CD4-positive, alpha-beta T cell treated with Interleukin-17A for 1 hour (primary cell): Measurements from ENCODE around the gene MGST2.
"Not testable (repeated sequence)": the region's sequence is repeated elsewhere in the genome, so short reads cannot be mapped to it uniquely, and the experiment has no call there.

Source experiments
- DNase-seq: peaks from one replicate; pipeline ENCODE4 v3.0.0-alpha.2; 2020

Gene MGST2

DNA sequence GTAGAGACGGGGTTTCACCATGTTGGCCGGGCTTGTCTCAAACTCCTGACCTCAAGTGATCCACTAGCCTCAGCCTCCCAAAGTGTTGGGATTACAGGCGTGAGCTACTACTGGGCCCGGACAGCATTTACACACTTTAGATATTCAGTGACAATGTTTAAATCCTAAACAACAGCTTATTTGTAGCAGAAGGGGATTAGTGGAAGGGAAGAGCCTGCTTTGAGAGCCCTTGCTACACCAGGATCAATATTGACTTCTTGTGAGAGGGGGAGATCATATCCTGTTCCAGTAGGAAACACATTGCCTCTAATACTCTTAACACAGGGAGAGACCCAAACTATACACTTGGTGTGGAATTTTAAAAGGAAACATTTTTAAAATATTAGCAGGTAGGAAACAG, 7.1 kb downstream of the MGST2 start:
- no peak for DNase-seq

GRCh38 chr4:139674875-139675550, 9.4 kb downstream of the MGST2 start:
- no peak for DNase-seq

DNA sequence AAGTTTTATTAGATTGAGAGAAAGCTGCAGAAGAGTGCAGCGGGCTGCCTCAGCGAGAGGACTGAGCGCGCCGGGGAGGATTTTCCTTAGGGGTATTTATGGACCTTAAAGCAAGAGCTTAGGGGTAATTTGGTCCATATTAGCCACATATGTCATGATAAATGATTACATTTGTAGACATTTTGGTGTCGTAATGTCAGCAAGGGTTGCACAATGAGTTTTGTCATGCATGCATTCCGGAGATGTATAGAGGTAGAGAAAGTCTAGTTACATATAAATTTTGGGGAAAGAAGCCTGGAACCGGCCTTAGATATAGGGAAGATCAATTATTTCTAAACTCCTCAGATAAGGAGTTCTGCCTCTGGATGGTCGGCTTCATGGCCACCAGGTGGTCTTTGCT, 10.0 kb downstream of the MGST2 start:
- no peak for DNase-seq

- DNase-seq = no peak
These were observed 10.7 kb downstream of the MGST2 start for GRCh38 chr4:139676365-139676764.

DNA sequence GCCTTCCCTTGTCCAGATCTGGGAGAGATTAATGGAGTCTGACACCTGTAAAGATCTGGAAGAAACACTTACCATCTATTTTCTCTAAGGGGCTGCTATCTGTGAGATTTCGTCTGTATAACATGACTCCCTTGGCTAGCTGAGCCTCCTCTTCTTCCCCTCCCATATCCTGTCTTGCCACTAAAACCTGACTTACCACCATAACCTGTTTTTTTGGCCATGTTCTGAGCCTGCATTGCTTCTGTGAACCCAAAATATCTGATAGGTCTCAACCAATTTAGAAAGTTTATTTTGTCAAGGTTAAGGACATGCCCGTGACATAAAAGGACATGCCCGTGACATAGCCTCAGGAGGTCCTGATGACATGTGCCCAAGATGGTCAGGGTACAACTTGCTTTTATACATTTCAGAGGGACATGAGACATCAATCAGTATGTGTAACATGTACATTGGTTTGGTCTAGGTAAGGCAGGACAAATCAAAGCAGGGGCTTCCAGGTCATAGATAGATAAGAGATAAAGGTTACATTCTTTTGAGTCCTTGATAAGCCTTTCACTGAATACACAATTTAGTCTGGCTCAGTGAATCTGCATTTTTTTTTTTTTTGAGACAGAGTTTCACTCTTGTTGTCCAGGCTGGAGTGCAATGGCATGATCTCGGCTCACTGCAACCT, 11.4 kb downstream of the MGST2 start:
- no peak for DNase-seq

DNA sequence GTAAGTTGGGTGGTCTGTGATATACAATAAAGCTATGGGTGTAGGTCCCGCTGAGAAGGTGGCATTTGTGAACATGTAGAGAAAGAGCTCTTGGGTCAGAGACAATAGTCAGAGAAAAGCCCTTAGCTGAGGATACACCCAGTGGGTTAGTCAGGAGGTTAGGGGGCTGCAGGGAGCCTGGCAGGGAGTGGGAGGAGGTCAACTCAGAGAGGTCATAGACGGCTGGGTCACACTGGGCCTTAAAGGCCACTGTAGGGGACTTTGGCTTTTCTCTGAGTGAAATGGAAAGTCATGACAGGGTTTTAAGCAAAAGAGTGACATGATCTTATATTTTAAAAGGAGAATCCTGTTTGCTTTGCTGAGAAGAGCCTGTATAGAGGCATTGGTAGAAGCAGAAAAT, 16.7 kb downstream of the MGST2 start:
- no peak for DNase-seq

GRCh38 chr4:139682741-139683151, 17.1 kb downstream of the MGST2 start:
- no peak for DNase-seq

GRCh38 chr4:139684351-139684750, 18.7 kb downstream of the MGST2 start:
- no peak for DNase-seq

- no peak for DNase-seq
These were observed 19.6 kb downstream of the MGST2 start for GRCh38 chr4:139685180-139685579.

- no peak for DNase-seq
These were observed 20.5 kb downstream of the MGST2 start for GRCh38 chr4:139686130-139686529.

GRCh38 chr4:139686988-139687387, 21.4 kb downstream of the MGST2 start:
- DNase-seq = no peak

GRCh38 chr4:139689093-139689722, 23.6 kb downstream of the MGST2 start:
- no peak for DNase-seq

DNA sequence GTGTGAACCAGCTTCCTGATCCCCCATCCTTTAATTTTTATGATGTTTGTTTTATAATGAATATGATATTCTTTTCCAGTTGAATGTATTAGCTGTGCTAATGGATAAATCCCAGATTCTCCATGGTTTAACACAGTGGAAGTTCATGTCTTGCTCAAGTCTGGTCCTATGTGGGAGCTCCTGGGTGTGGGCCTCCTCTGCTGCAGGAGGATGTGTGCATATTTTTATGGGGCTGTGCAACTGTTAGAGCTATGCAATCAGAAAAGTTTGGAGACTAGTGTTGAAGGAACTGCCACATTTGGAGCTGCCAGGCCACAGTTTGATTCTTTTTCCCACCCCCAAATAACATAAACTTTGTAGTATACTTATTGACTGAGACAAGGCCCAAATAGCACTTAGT, 24.8 kb downstream of the MGST2 start:
- no peak for DNase-seq

GRCh38 chr4:139692309-139693012, 26.8 kb downstream of the MGST2 start:
- DNase-seq = no peak

GRCh38 chr4:139694522-139695107, 29.0 kb downstream of the MGST2 start:
- DNase-seq = no peak

GRCh38 chr4:139696491-139696890, 30.9 kb downstream of the MGST2 start:
- DNase-seq = no peak

DNA sequence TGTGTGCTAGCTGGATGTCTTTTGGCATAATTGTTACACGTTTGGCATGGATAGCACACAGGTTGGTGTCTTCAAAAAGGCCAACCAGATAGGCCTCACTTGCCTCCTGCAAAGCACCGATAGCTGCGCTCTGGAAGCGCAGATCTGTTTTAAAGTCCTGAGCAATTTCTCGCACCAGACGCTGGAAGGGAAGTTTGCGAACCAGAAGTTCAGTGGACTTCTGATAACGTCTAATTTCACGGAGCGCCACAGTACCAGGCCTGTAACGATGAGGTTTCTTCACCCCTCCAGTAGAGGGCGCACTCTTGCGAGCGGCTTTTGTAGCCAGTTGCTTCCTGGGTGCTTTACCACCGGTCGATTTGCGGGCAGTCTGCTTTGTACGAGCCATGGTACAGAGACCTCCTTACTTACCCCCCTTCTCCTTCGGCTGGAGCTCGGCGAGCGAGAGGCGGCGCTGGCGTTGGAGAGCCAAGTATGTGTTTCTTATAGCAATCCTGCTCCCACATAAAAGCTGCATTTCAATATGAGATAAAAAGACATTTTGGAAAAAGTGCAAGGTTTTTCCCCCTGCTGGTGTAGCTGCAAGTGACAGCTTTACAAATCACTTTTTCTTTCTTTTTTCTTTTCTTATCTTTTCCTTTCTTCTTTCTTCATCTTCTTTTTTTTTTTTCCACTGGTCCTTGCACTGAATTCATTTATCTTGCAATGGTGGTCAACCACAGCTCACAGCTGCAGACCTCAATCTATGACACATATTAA, 32.7 kb downstream of the MGST2 start:
- not testable (repeated sequence) for DNase-seq

GRCh38 chr4:139700568-139700967, 34.9 kb downstream of the MGST2 start:
- DNase-seq = no peak

GRCh38 chr4:139704915-139705485, 39.4 kb downstream of the MGST2 start:
- DNase-seq = no peak

DNA sequence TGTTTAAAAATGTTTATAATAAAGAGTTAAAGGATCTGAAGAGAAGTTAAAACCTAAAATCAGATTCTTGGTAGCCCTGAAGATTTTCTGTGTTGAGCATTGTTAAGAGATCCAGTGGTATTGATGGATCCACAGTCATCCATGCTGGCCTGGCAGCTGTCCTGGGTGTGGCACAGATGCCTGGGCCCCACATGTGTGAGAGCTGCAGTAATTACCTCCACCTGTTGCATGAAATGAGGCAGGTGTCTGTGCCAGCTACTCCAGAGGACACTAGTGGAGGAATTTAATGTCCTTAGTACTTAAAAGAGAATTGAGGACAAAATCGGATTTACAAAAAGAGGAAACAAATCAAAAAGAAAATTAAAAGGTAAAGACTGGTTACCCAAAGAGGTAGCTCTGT, 44.0 kb downstream of the MGST2 start:
- no peak for DNase-seq

- no peak for DNase-seq
These were observed 44.5 kb downstream of the MGST2 start for GRCh38 chr4:139710073-139710472.

GRCh38 chr4:139711461-139711860, 45.8 kb downstream of the MGST2 start:
- DNase-seq = no peak
